ENCODE data around the gene SPTLC1.

Gene SPTLC1

GRCh38 chr9:92077888-92078287 is 37.3 kb downstream of the SPTLC1 start:
- TF ChIP-seq, protein P1, sequence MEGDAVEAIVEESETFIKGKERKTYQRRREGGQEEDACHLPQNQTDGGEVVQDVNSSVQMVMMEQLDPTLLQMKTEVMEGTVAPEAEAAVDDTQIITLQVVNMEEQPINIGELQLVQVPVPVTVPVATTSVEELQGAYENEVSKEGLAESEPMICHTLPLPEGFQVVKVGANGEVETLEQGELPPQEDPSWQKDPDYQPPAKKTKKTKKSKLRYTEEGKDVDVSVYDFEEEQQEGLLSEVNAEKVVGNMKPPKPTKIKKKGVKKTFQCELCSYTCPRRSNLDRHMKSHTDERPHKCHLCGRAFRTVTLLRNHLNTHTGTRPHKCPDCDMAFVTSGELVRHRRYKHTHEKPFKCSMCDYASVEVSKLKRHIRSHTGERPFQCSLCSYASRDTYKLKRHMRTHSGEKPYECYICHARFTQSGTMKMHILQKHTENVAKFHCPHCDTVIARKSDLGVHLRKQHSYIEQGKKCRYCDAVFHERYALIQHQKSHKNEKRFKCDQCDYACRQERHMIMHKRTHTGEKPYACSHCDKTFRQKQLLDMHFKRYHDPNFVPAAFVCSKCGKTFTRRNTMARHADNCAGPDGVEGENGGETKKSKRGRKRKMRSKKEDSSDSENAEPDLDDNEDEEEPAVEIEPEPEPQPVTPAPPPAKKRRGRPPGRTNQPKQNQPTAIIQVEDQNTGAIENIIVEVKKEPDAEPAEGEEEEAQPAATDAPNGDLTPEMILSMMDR (IDR thresholded peaks at IDR 0.05) = no peak
- Histone ChIP-seq H3K9me3 (no peaks in the 10 kb centered on the region), H3K27me3 (no peaks in the 10 kb centered on the region), H3K4me1 (ENCODE audit: control insufficient read depth in 1 of 2, insufficient read depth in 1 of 2, low read depth in 1 of 2, low read length in 1 of 2) (no peaks in the 10 kb centered on the region), H3K27ac (no peak overlapping the region), H3K4me3 (ENCODE audit: low read depth in 1 of 2, low read length in 1 of 2) (no peak overlapping the region), H3K36me3 (peaks cover 77% of the 10 kb centered on the region)

DNA sequence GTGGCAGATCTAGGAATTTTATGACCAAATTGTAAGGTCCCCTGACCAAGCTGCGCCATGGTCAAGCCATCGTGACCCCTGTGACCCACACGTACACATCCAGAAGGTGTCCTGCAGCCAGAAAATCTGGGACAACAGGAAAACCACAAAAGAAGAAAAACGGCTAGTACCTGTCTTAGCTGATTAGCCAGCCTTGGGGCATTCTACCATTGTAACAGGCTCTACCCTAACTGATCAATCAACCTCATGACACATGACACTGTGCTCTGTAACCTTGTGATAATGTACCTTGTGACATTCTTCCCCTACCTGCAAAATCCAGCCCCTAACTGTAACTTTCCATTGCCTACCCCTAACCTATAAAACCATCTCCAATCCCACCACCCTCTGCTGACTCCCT is 43.6 kb downstream of the SPTLC1 start:
- Histone ChIP-seq H3K4me1 (ENCODE audit: control insufficient read depth in 1 of 2, insufficient read depth in 1 of 2, low read depth in 1 of 2, low read length in 1 of 2) (no peaks in the 10 kb centered on the region), H3K27me3 (no peaks in the 10 kb centered on the region), H3K4me3 (ENCODE audit: low read depth in 1 of 2, low read length in 1 of 2) (no peak overlapping the region), H3K27ac (no peak overlapping the region), H3K36me3 (peaks cover 90% of the 10 kb centered on the region), H3K9me3 (no peaks in the 10 kb centered on the region)
- TF ChIP-seq, protein P1 (IDR thresholded peaks at IDR 0.05) = no peak

GRCh38 chr9:92066168-92066567 is 49.0 kb downstream of the SPTLC1 start:
- Histone ChIP-seq H3K36me3 (peaks cover 71% of the 10 kb centered on the region), H3K27ac (no peak overlapping the region), H3K27me3 (no peaks in the 10 kb centered on the region), H3K9me3 (no peaks in the 10 kb centered on the region), H3K4me1 (ENCODE audit: control insufficient read depth in 1 of 2, insufficient read depth in 1 of 2, low read depth in 1 of 2, low read length in 1 of 2) (no peaks in the 10 kb centered on the region), H3K4me3 (ENCODE audit: low read depth in 1 of 2, low read length in 1 of 2) (no peak overlapping the region)
- TF ChIP-seq, protein P1 (IDR thresholded peaks at IDR 0.05) = no peak

DNA sequence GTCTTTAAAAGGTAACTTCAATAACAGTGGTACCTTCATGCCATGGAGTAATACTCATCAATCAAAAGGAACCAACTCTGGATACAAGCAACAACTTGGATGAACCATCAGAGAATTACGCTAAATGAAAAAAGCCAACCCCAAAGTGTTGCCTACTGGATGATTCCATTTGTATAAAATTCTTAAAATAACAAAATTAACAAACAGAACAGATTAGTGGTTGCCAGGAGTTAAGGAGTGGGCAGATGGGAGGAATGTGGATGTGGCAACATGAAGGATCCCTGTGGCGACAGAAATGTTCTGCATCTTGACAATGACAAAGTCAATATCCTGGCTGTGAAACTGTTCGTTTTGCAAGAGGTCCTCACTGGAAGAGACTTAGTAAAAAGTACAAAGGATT is 50.5 kb downstream of the SPTLC1 start:
- peaks cover 65% of the 10 kb centered on the region for H3K36me3 ChIP-seq
- no peak overlapping the region for H3K4me3 ChIP-seq (ENCODE audit: low read depth in 1 of 2, low read length in 1 of 2)

DNA sequence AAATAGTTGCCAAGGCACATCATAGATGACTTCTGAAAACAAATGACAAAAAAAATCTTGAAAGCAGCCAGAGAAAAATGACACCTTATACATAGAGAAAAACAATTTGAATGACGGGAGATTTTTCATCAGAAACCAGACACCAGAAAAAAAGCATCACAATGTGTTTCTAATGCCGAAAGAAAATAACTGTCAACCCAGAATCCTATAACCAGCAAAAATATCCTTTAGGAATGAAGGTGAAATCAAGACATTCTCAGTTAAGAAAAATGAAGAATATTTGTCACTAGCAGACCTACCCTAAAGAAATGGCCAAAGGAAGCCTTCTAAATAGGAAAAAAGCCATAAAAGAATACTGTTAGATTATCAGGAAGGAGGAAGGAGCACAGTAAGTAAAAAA is 54.0 kb downstream of the SPTLC1 start:
- Histone ChIP-seq H3K4me1 (ENCODE audit: control insufficient read depth in 1 of 2, insufficient read depth in 1 of 2, low read depth in 1 of 2, low read length in 1 of 2) (no peaks in the 10 kb centered on the region), H3K27me3 (no peaks in the 10 kb centered on the region), H3K9me3 (no peaks in the 10 kb centered on the region), H3K36me3 (peaks cover 60% of the 10 kb centered on the region), H3K4me3 (ENCODE audit: low read depth in 1 of 2, low read length in 1 of 2) (no peak overlapping the region), H3K27ac (no peak overlapping the region)
- TF ChIP-seq, protein P1 (IDR thresholded peaks at IDR 0.05) = no peak

More for the DNA sequence above, 50.5 kb downstream of the SPTLC1 start:
- no peaks in the 10 kb centered on the region for H3K4me1 ChIP-seq (ENCODE audit: control insufficient read depth in 1 of 2, insufficient read depth in 1 of 2, low read depth in 1 of 2, low read length in 1 of 2)
- H3K27ac ChIP-seq = no peak overlapping the region
- H3K9me3 ChIP-seq = no peaks in the 10 kb centered on the region
- TF ChIP-seq, protein P1 (IDR thresholded peaks at IDR 0.05) = no peak
- no peaks in the 10 kb centered on the region for H3K27me3 ChIP-seq

DNA sequence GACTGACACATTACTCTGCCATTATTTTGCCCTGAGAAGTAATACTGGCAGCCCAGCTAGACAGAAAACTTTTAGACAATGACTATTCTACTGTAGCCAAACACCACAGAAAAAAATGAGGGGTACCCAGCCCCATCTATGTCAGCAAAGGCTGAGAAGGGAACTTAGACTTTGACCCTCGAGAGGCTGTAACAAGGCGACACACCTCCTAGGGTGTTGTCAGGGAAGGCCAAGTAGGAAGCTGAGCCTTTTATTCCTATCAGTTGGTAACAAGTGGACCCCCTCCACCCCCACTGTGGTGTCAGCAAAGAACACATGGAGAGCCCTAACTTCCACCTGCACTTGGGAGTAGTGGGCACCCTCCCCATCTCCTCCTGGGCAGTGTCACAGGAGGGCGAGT is 55.6 kb downstream of the SPTLC1 start:
- Histone ChIP-seq H3K27me3 (no peaks in the 10 kb centered on the region), H3K4me1 (ENCODE audit: control insufficient read depth in 1 of 2, insufficient read depth in 1 of 2, low read depth in 1 of 2, low read length in 1 of 2) (no peaks in the 10 kb centered on the region), H3K4me3 (ENCODE audit: low read depth in 1 of 2, low read length in 1 of 2) (no peak overlapping the region), H3K27ac (no peak overlapping the region), H3K9me3 (no peaks in the 10 kb centered on the region), H3K36me3 (peaks cover 60% of the 10 kb centered on the region)
- TF ChIP-seq, protein P1 (IDR thresholded peaks at IDR 0.05) = no peak

All from neutrophil (primary cell).